Body of pancreas (tissue), 4 donors: ENCODE measurements around the gene CLIC3.

Source experiments
- POLR2A ChIP-seq, 3 donors: fragments of 450-650 bp; IDR thresholded peaks; one replicate each; pipeline ENCODE4 v1.6.1; 2016; ENCODE audit warnings: antibody characterized with exemption in 3 of 3, mild to moderate bottlenecking in 2 of 3
- TF ChIP-seq, protein P1 (sequence below), 7 experiments: fragments of 450-650 bp in 4 of 7; fragments of 200-600 bp in 3 of 7; sonication (generic) in 3 of 7; IDR thresholded peaks; one replicate each; pipeline ENCODE4 v1.5.1; 2016 to 2019; ENCODE audit warnings: antibody characterized with exemption in 7 of 7

DNA sequence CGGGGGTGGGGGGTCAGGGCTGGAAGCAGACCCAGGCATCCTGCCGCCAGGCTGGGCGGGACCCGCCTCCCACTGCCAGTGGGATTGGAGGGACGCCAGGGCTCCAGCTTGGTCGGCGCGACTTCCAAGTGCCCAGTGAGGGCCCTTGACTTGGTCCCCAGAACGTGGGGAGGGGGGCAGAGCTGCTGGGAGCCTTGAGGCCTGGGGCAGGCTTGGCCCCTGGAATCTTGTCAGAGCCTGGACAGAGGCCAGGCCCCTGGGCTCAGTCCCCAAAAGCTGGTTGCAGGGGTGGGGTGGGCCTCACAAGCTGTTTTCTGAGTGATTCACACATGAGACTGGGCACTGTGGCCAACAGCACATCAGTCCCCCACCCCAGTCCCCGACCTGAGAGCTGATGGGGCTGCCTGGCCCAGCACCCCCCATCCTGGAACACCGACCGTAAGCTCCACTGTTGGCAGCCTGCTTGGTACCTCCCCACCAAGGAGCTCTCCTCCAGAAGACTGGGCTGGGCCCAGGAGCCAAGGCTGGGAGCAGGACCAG lies 526 bp downstream of the CLIC3 start:
- TF ChIP-seq, protein P1, sequence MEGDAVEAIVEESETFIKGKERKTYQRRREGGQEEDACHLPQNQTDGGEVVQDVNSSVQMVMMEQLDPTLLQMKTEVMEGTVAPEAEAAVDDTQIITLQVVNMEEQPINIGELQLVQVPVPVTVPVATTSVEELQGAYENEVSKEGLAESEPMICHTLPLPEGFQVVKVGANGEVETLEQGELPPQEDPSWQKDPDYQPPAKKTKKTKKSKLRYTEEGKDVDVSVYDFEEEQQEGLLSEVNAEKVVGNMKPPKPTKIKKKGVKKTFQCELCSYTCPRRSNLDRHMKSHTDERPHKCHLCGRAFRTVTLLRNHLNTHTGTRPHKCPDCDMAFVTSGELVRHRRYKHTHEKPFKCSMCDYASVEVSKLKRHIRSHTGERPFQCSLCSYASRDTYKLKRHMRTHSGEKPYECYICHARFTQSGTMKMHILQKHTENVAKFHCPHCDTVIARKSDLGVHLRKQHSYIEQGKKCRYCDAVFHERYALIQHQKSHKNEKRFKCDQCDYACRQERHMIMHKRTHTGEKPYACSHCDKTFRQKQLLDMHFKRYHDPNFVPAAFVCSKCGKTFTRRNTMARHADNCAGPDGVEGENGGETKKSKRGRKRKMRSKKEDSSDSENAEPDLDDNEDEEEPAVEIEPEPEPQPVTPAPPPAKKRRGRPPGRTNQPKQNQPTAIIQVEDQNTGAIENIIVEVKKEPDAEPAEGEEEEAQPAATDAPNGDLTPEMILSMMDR (IDR thresholded peaks at IDR 0.05), result no peak
- TF ChIP-seq POLR2A (IDR thresholded peaks at IDR 0.05), result no peak
